Non-pigmented ciliary epithelial cell (primary cell): ENCODE measurements around the gene TUBGCP6.

Experiments used
- DNase-seq: peaks from one replicate; pipeline ENCODE4 v3.0.0-alpha.2; 2010; ENCODE audit warnings: low read depth

TUBGCP6 gene

GRCh38 chr22:50226063-50226874 lies 18.6 kb downstream of the TUBGCP6 start:
- DNase-seq = no peak

DNA sequence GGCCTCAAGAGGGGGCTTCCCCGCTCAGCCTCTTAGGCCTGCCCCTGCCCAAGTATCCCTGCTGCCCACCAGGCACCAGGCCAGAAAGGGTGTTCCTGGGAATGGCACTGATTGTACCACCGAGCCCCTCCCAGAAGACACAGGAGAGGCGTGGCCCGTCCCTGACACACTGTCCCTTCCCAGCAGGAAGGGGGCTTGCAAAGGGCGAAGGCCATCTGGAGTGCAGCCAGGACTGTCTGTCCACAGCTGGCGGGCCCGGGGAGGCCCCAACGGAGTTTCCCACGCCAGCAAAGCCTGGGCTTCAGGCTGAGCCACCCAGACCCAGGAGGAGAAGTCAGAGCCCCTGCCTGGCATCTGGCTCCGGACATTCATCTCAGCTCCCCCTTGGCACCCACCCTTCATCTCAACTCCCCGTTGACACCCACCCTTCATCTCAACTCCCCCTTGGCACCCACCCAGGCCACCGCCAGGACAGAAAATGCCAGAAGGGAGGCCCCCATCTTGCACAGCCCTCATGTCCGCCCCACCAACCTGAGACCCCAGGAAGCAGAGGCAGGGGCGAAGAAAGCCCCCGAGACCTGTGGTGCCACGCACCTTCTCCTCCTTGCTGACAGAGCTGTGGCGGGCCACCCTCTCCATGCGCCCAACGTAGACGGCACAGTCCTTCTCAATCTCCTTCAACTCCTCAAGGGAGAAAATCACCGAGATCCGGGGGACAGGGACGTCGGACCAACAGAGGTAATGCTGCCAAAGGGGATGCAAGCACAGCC lies 19.4 kb downstream of the TUBGCP6 start:
- no peak for DNase-seq

- DNase-seq = no peak
Observed at GRCh38 chr22:50224071-50224470, 20.8 kb downstream of the TUBGCP6 start.

DNA sequence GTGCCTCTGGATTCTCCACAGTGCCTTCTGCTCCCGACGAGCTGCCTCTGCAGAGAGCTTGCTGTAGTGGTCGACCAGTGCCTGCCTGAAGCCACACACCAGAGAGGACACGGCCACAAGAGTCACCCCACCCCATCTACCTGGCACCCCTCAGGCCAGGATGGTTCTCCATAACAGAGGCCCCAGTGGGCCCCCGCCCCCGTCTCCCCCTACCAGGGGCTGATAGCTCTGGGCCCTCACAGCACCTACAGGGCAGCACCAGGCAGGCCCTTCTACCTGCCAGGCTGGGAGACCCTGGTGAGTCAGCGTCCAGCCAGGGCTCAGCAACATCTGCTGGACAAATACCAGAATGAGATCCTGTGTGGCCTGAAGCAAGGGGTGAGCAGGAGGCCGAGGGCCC lies 22.3 kb downstream of the TUBGCP6 start:
- DNase-seq = no peak

GRCh38 chr22:50221410-50222300 lies 23.2 kb downstream of the TUBGCP6 start:
- no peak for DNase-seq

DNA sequence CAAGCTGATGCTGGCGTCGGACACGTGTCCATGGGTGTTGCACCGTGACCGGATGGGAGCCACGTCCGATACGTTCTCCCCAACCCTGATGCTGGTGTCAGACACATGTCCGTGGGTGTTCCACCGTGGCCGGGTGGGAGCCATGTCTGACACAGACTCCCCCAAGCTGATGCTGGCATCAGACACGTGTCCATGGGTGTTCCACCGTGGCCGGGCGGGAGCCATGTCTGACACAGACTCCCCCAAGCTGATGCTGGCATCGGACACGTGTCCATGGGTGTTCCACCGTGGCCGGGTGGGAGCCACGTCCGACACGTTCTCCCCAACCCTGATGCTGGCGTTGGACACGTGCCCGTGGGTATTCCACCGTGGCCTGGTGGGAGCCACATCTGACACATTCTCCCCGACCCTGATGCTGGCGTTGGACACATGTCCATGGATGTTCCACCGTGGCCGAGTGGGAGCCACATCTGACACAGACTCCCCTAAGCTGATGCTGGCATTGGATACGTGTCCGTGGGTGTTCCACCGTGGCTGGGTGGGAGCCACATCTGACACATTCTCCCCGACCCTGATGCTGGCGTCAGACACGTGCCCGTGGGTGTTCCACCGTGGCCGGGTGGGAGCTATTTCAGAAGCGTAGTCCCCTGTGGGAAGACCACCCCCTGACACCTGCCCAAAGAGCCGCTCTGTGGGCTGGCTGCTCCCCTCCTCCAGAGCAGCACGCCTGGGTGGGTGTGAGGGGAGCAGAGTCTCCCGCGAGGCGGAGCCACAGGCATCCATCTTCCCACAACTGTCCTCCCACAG lies 24.0 kb downstream of the TUBGCP6 start:
- DNase-seq = no peak

- no peak for DNase-seq
Observed at GRCh38 chr22:50219800-50220602, 24.8 kb downstream of the TUBGCP6 start.

DNA sequence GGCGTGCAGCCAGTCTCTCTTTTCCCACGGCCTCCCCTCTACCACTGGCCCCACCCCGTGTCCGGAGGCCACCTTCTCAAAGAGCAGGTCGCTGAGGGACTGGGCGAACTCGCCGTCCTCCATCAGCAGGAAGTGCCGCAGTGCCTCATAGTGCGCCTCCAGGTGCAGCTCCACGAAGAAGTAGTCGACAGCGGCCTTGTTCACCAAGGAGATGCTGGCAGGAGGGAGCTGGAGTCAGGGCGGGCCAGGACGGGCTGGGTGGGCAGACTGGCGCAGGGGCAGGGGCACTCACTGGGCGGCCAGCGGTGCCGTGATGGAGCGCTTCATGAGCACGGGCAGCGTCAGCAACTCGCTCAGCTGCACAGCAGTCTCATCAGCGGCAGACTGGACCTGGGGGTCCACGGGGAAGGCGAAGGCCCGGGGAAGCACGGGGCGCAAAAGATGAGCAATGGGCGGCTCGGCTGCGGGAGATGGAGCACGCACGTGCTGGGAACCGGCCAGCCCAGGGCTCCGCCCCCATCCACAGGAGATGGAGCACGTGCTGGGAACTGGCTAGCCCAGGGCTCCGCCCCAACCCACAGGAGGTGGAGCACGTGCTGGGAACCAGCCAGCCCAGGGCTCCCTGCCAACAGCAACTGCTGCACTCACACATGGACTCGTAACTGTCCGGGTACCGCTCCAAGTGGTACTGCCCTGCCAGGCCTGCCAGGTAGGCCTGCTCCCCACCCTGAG lies 25.7 kb downstream of the TUBGCP6 start:
- no peak for DNase-seq

GRCh38 chr22:50218153-50218995 lies 26.4 kb downstream of the TUBGCP6 start:
- no peak for DNase-seq

DNA sequence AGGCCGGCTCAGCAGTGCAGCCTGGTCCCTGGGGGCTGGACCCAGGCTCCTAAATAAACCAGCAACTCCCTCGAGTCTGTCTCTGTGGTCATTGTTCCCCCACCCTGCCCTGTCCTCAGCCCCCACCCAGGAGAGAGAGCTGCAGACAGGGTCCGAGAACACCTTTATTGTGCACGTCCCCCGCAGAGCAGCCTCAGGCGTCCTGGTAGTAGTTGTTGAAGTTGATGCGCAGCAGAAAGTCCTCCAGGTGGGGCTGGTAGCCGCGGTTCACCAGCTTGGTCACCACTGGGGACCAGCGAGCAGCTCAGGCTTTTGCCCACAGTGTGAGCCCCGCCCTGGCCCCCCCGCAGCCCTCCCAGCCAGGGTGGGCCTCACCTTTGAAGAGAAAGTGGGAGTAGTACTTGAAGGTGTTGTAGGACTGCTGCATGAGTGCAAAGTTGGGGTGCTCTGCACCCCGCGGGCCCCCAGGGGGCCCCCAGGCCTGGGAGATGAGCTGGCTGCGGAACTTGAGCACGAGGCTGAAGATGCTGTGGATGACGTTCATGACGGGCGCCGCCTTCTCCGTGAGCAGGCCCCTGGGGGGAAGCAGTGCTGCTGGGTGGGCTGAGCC lies 27.2 kb downstream of the TUBGCP6 start:
- no peak for DNase-seq

DNA sequence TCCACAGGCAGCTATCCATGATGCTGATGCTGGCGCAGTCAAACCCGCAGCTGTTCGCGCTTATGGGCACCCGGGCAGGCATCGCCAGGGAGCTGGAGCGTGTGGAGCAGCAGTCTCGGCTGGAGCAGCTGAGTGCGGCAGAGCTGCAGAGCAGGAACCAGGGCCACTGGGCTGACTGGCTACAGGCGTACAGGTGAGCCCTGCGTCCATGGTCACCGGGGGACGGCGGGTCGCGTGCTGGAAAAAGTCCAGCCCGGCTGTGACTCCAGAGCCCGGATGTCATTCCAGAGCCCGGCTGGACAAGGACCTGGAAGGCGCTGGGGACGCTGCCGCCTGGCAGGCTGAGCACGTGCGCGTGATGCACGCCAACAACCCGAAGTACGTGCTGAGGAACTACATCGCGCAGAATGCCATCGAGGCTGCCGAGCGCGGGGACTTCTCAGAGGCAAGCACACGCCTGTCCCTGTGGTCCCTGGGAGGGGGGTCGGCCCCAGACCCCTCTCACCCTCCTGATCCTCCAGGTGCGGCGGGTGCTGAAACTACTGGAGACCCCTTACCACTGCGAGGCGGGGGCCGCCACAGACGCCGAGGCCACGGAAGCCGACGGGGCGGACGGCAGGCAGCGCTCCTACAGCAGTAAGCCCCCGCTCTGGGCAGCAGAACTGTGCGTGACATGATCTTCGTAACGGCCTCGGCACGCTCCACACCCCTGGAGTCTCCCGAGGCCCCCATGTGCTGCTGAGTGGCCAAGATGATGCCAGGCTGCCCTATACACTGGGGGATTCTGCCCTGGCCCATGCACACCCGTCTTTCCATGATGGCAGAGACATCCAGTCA lies 27.9 kb downstream of the TUBGCP6 start:
- no peak for DNase-seq

- no peak for DNase-seq
Observed at GRCh38 chr22:50216055-50216683, 28.7 kb downstream of the TUBGCP6 start.

DNA sequence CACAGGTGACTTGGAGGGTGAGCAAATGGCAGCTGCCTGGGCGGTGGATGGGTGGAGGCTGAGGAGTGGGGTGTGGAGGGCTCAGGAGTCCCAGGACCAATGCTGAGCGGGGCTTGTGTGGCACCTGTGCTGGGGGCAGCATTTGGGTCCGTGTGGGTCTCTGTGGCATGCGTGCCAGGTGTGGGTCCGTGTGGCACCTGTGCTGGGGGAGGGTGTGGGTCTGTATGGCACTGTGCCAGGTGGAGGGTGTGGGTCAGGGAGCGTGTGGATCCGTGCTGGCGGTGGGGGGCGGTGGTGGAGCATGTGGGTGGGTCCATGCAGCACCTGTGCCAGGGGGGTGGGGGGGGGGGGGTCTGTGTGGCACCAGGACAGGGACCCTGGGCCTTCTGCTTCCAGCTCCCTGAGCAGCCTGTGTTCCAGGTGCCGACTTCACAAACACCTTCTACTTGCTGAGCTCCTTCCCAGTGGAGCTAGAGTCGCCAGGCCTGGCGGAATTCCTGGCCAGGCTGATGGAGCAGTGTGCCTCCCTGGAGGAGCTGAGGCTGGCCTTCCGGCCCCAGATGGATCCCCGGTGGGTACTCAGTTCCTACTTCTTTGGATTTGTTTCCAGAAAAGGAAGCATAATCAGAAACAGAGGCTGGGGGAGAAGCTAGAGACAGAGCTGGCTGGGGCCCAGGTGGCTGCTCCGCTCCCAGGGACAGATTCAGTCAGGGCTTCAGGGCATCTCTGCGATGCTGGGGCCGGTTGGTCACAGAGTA lies 29.3 kb downstream of the TUBGCP6 start:
- no peak for DNase-seq

DNA sequence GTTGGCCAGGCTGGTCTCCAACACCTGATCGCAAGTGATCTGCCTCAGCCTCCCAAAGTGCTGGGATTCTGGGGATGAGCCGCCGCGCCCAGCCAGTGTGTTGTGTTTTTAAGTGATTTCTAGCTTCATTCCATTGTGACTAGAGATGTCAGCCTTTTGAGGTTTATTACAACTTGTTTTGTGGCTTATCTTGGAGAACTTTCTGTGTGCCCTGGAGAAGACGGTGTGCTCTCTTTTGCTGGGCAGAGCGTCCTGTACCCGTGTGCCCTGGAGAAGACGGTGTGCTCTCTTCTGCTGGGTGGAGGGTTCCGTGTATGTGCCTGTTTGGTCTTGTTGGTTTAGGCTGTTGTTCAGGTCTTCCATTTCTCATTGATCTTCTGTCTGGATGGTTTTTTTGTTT lies 31.6 kb downstream of the TUBGCP6 start:
- no peak for DNase-seq

DNA sequence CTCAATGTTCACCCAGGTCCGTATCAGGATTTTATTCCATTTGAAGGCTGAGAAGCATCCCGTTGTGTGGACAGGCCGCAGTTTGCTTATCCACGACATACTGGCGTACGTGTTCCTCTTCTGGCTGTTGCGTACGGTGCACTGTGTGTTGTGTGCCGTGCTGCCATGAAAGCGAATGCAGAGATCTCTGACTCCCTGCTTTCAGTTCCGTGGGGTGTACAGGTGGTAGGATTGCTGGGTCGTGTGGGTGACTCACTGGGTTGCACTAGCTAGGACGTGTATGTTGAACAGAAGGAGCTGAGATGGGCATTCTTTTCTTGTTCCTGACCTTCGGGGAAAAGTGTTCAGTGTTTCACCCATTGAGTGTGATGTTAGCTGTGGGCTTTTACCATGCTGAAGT lies 33.7 kb downstream of the TUBGCP6 start:
- DNase-seq = no peak

GRCh38 chr22:50210378-50211139 lies 34.3 kb downstream of the TUBGCP6 start:
- DNase-seq = no peak
